Measurements from ENCODE around the gene TRIM2. TPM values are rescaled to one million over a fixed set of nuclear protein-coding genes. Genes with fewer than 3 reads are reported as not detected.

TRIM2 gene
- total and polyA plus RNA-seq, 4 donors: 3.4 to 15.5 (median 8.9) TPM

GRCh38 chr4:153255233-153255632 lies 51.0 kb downstream of the TRIM2 start (continued):
- no peak for TF ChIP-seq REST (IDR thresholded peaks at IDR 0.05)
- TF ChIP-seq FOXA2 (IDR thresholded peaks at IDR 0.05): no peak

- 67% methylated on average over 11 of the region's 11 CpGs for WGBS
- Histone ChIP-seq H3K4me3 (ENCODE audit: low read depth in 1 of 3, low read length in 3 of 3) (no peak overlapping the region), H3K4me1 (ENCODE audit: control insufficient read depth in 4 of 4, insufficient read depth in 4 of 4, low read length in 3 of 4) (no peaks in the 10 kb centered on the region), H3K36me3 (ENCODE audit: control insufficient read depth in 4 of 4, insufficient read depth in 3 of 4, low read depth in 1 of 4, low read length in 3 of 4) (no peaks in the 10 kb centered on the region), H3K27me3 (ENCODE audit: control insufficient read depth in 4 of 4, insufficient read depth in 4 of 4, low read length in 3 of 4) (no peaks in the 10 kb centered on the region), H3K27ac (ENCODE audit: low read depth in 1 of 2, low read length in 2 of 2) (no peak overlapping the region), H3K9ac (ENCODE audit: low read depth in 1 of 2, low read length in 2 of 2) (no peak overlapping the region), H3K9me3 (ENCODE audit: control insufficient read depth in 4 of 4, low read length in 3 of 4) (peaks cover 0 to 8% (median under 1%) of the 10 kb centered on the region in 4 donors)
- TF ChIP-seq CTCF (IDR thresholded peaks at IDR 0.05; ENCODE audit: low read depth, low read length, missing input control): no peak
- no peak for TF ChIP-seq REST (IDR thresholded peaks at IDR 0.05)
- TF ChIP-seq YY1 (IDR thresholded peaks at IDR 0.05): no peak
- no peak for TF ChIP-seq JUND (IDR thresholded peaks at IDR 0.05)
- no peak for TF ChIP-seq SP1 (IDR thresholded peaks at IDR 0.05)
- no peak for TF ChIP-seq EGR1 (IDR thresholded peaks at IDR 0.05; ENCODE audit: low read depth in 2 of 2)
- DNase-seq (ENCODE audit: low spot score): no peak
Observed at GRCh38 chr4:153257151-153257620, 52.9 kb downstream of the TRIM2 start.

- Histone ChIP-seq H3K27me3 (ENCODE audit: control insufficient read depth in 4 of 4, insufficient read depth in 4 of 4, low read length in 3 of 4) (no peaks in the 10 kb centered on the region), H3K9ac (ENCODE audit: low read depth in 1 of 2, low read length in 2 of 2) (no peak overlapping the region), H3K4me3 (ENCODE audit: low read depth in 1 of 3, low read length in 3 of 3) (no peak overlapping the region), H3K27ac (ENCODE audit: low read depth in 1 of 2, low read length in 2 of 2) (no peak overlapping the region), H3K36me3 (ENCODE audit: control insufficient read depth in 4 of 4, insufficient read depth in 3 of 4, low read depth in 1 of 4, low read length in 3 of 4) (no peaks in the 10 kb centered on the region), H3K9me3 (ENCODE audit: control insufficient read depth in 4 of 4, low read length in 3 of 4) (peaks cover 0 to 9% (median under 1%) of the 10 kb centered on the region in 4 donors), H3K4me1 (ENCODE audit: control insufficient read depth in 4 of 4, insufficient read depth in 4 of 4, low read length in 3 of 4) (no peaks in the 10 kb centered on the region)
- no peak for TF ChIP-seq FOXA2 (IDR thresholded peaks at IDR 0.05)
- TF ChIP-seq ZBTB33 (IDR thresholded peaks at IDR 0.05): no peak
- no peak for TF ChIP-seq FOXA1 (IDR thresholded peaks at IDR 0.05)
- no peak for TF ChIP-seq ATF3 (IDR thresholded peaks at IDR 0.05)
- TF ChIP-seq GABPA (IDR thresholded peaks at IDR 0.05 in 1 of 2, conservative IDR thresholded peaks at IDR 0.05 in 1 of 2): no peak
- 84% methylated on average over 5 of the region's 5 CpGs for WGBS
- DNase-seq (ENCODE audit: low spot score): no peak
Observed at GRCh38 chr4:153257991-153258390, 53.7 kb downstream of the TRIM2 start.

Measured in liver (tissue), 9 donors.